HCT116 (cell line): ENCODE data around the gene VAMP7. TPM values are rescaled to one million over a fixed set of nuclear protein-coding genes. Genes with fewer than 3 reads are reported as not detected.

ENCODE experiments used
- ATAC-seq: fragments of 200-7000 bp; cut with Tn5 transposase; 2 replicates; pipeline ENCODE4 v1.9.1; 2020; ENCODE audit warnings: mild to moderate bottlenecking, moderate library complexity
- BruUV-seq: library from RNA; stranded (reverse); fragments of 400-500 nt; replicated peaks from 2 replicates; lab custom pipeline; 2021; lab: Mats Ljungman, UMichigan
- CTCF ChIA-PET: fragments of 300-600 bp; sonication (Branson Sonifier 250); formaldehyde crosslinking; loops from one replicate; lab custom pipeline; 2021; ENCODE audit warnings: antibody characterized with exemption; lab: Charles Lee
- POLR2A ChIA-PET: fragments of 300-600, 350-600 bp; sonication (Branson Sonifier 250); formaldehyde crosslinking; loops from one replicate; lab custom pipeline; 2021; ENCODE audit warnings: antibody characterized with exemption; lab: Charles Lee
- RAD21 ChIA-PET, 2 experiments: fragments of 300-600 bp; sonication (Branson Sonifier 250); formaldehyde crosslinking; loops; one replicate each; lab custom pipeline; 2023; ENCODE audit warnings: low total read pairs in 2 of 2; ENCODE audit not compliant: uncharacterized antibody in 2 of 2, unreplicated experiment in 2 of 2, low non-redundant PET in 1 of 2; lab: Charles Lee
- DNase-seq: peaks from one replicate; pipeline ENCODE4 v3.0.0-alpha.2; 2010; ENCODE audit warnings: low read depth, low spot score
- H2AFZ ChIP-seq: fragments of 200-600 bp; shearing (Covaris generic), sonication (generic); 2 replicates; pipeline ENCODE4 v1.6.1; 2017; ENCODE audit warnings: low read depth, mixed run types, mixed read lengths, antibody characterized with exemption, low read length; ENCODE audit not compliant: poor library complexity, severe bottlenecking
- H3K27ac ChIP-seq: 2 replicates; pipeline ENCODE4 v1.5.1; 2012; ENCODE audit warnings: low read depth, low read length
- H3K27me3 ChIP-seq: fragments of 200-600 bp; sonication (generic); 2 replicates; pipeline ENCODE4 v1.6.1; 2016; ENCODE audit warnings: mixed run types, low read length, mixed read lengths; ENCODE audit not compliant: insufficient read depth
- H3K36me3 ChIP-seq, 2 experiments: fragments of 200-500 bp in 1 of 2; fragments of 200-600 bp in 1 of 2; sonication (Bioruptor generic) in 1 of 2; sonication (generic) in 1 of 2; 2 replicates each; pipeline versions ENCODE4 v1.5.1 to v1.6.1; 2014 to 2016; ENCODE audit warnings: low read length in 2 of 2, inconsistent platforms in 1 of 2, mixed read lengths in 1 of 2, mixed run types in 1 of 2; ENCODE audit not compliant: insufficient read depth in 2 of 2, control insufficient read depth in 1 of 2
- H3K4me1 ChIP-seq, 2 experiments: fragments of 200-600 bp in 1 of 2; sonication (generic) in 1 of 2; 2 replicates each; pipeline versions ENCODE4 v1.5.1 to v1.6.1; 2012 to 2017; ENCODE audit warnings: low read length in 2 of 2, inconsistent platforms in 1 of 2, mild to moderate bottlenecking in 1 of 2, mixed read lengths in 1 of 2, mixed run types in 1 of 2, moderate library complexity in 1 of 2; ENCODE audit not compliant: insufficient read depth in 2 of 2, control insufficient read depth in 1 of 2
- H3K4me2 ChIP-seq: fragments of 200-600 bp; sonication (generic); 2 replicates; pipeline ENCODE4 v1.6.1; 2017; ENCODE audit warnings: mixed run types, low read length, mixed read lengths
- H3K4me3 ChIP-seq, 2 experiments: fragments of 200-600 bp in 1 of 2; sonication (generic) in 1 of 2; replicated peaks in 1 of 2; 2 replicates each; pipeline ENCODE4 v1.5.1; 2011 to 2016; ENCODE audit warnings: low read length in 2 of 2, control low read depth in 1 of 2, low read depth in 1 of 2, mild to moderate bottlenecking in 1 of 2, mixed read lengths in 1 of 2, mixed run types in 1 of 2
- H3K79me2 ChIP-seq: fragments of 200-600 bp; sonication (generic); 2 replicates; pipeline ENCODE4 v1.6.1; 2017; ENCODE audit warnings: mild to moderate bottlenecking, mixed run types, low read length, moderate library complexity, mixed read lengths; ENCODE audit not compliant: insufficient read depth
- H3K9ac ChIP-seq: fragments of 200-600 bp; sonication (generic); 2 replicates; pipeline ENCODE4 v1.6.1; 2016; ENCODE audit warnings: low read length, mixed read lengths
- H3K9me2 ChIP-seq: fragments of 200-600 bp; sonication (generic), shearing (Covaris generic); 2 replicates; pipeline ENCODE4 v1.6.1; 2017; ENCODE audit warnings: mixed run types, mild to moderate bottlenecking, moderate library complexity; ENCODE audit not compliant: insufficient read depth
- H3K9me3 ChIP-seq, 2 experiments: fragments of 200-500 bp in 1 of 2; fragments of 200-600 bp in 1 of 2; sonication (Bioruptor generic) in 1 of 2; sonication (generic) in 1 of 2; 2 replicates each; pipeline ENCODE4 v1.6.1; 2014 to 2017; ENCODE audit warnings: low read length in 2 of 2, mixed read lengths in 2 of 2, inconsistent platforms in 1 of 2, low read depth in 1 of 2, mild to moderate bottlenecking in 1 of 2, mixed run types in 1 of 2, moderate library complexity in 1 of 2; ENCODE audit not compliant: control insufficient read depth in 1 of 2, insufficient read depth in 1 of 2
- H4K20me1 ChIP-seq: fragments of 200-600 bp; sonication (generic), shearing (Covaris generic); 2 replicates; pipeline ENCODE4 v1.6.1; 2017; ENCODE audit warnings: mixed run types, mild to moderate bottlenecking, moderate library complexity; ENCODE audit not compliant: insufficient read depth
- CBX3 ChIP-seq: IDR thresholded peaks from 2 replicates; pipeline ENCODE4 v1.6.1; 2012; ENCODE audit warnings: low read depth
- EGR1 ChIP-seq: IDR thresholded peaks from 2 replicates; pipeline ENCODE4 v1.6.1; 2012; ENCODE audit warnings: low read depth
- EZH2phosphoT487 ChIP-seq: fragments of 200-600 bp; IDR thresholded peaks from 2 replicates; pipeline ENCODE4 v1.6.1; 2018; ENCODE audit warnings: antibody characterized with exemption, borderline replicate concordance
- JUND ChIP-seq: IDR thresholded peaks from 2 replicates; pipeline ENCODE4 v1.6.1; 2012
- POLR2AphosphoS5 ChIP-seq: IDR thresholded peaks from 2 replicates; pipeline ENCODE4 v1.6.1; 2011; ENCODE audit warnings: mild to moderate bottlenecking, low read depth, low read length, moderate library complexity
- RAD21 ChIP-seq: IDR thresholded peaks from 2 replicates; pipeline ENCODE4 v1.6.1; 2012; ENCODE audit warnings: low read depth, mild to moderate bottlenecking
- SIN3A ChIP-seq: IDR thresholded peaks from 2 replicates; pipeline ENCODE4 v1.6.1; 2012; ENCODE audit warnings: low read depth
- SRF ChIP-seq: IDR thresholded peaks from 2 replicates; pipeline ENCODE4 v1.6.1; 2012; ENCODE audit warnings: low read depth
- TCF7L2 ChIP-seq: IDR thresholded peaks from 2 replicates; pipeline ENCODE4 v1.7.0; 2011; ENCODE audit warnings: borderline replicate concordance, inconsistent platforms; ENCODE audit not compliant: insufficient read depth, insufficient read length; ENCODE audit errors: extremely low read depth
- YY1 ChIP-seq: IDR thresholded peaks from 2 replicates; pipeline ENCODE4 v1.6.1; 2011; ENCODE audit warnings: low read length, low read depth, moderate library complexity, mild to moderate bottlenecking; ENCODE audit not compliant: insufficient replicate concordance; ENCODE audit errors: extremely low read depth
- ZFX ChIP-seq: fragments of 450-650 bp; IDR thresholded peaks from 2 replicates; pipeline ENCODE4 v1.6.1; 2017
- intact Hi-C: fragments of 100-400 bp; cut with micrococcal nuclease; formaldehyde crosslinking; loops from 2 replicates; pipeline ENCODE4 v1.10.0; 2022
- total RNA-seq: library from RNA; stranded (reverse); gene quantifications from one replicate; pipeline ENCODE4 v1.2.1, GENCODE V29; 2021; ENCODE audit not compliant: unreplicated experiment
- TF ChIP-seq, protein P1 (sequence below): IDR thresholded peaks from 2 replicates; pipeline ENCODE4 v1.6.1; 2012; ENCODE audit warnings: low read depth
- TF ChIP-seq, protein P2 (sequence below): IDR thresholded peaks from 2 replicates; pipeline ENCODE4 v1.6.1; 2011; ENCODE audit warnings: mild to moderate bottlenecking, low read length, moderate library complexity; ENCODE audit not compliant: insufficient replicate concordance; ENCODE audit errors: extremely low read depth

The VAMP7 gene
- total RNA-seq, 1 experiment from 2014 or later, result 32.8 TPM

DNA sequence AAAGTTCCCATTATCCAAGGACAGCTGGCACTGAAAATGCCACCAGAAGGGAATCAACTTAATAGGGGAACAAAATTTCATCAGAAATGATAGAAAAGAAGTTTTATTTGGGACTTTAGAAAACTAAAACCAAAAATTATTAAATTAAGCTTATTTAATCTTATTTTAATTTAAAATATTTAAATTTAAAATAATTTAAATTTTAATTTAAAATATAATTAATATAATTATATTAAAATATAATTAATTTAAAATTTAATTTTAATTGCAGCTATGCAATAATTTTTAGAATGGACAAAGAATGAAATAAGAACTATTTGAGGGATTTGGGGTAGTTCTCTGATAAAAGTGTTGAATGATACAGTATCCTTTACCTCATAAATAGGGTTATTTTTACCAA, 10.2 kb upstream of the VAMP7 start:
- DNase-seq, result no peak
- intact Hi-C loops, result no loop called here
- Histone ChIP-seq H3K9me2 (no peaks in the 10 kb centered on the region), H3K4me3 (no peak overlapping the region), H3K27ac (no peak overlapping the region)
- TF ChIP-seq SRF (no peak), CBX3 (no peak), RAD21 (no peak), POLR2AphosphoS5 (no peak)
- TF ChIP-seq, all 23 proteins: peak for 0
- no peaks in the 10 kb centered on the region for H3K27me3 ChIP-seq
- no peak overlapping the region for H2AFZ ChIP-seq
- H4K20me1 ChIP-seq, result no peaks in the 10 kb centered on the region
- ChIA-PET POLR2A (no interaction called here), CTCF (no interaction called here), RAD21 (no interaction called here)
- BruUV-seq, result no TSS peak
- ATAC-seq, result no peak
- H3K4me2 ChIP-seq, result no peak overlapping the region
- no peaks in the 10 kb centered on the region for H3K4me1 ChIP-seq
- H3K9me3 ChIP-seq, result no peaks in the 10 kb centered on the region
- H3K79me2 ChIP-seq, result no peaks in the 10 kb centered on the region
- H3K36me3 ChIP-seq, result no peaks in the 10 kb centered on the region
- H3K9ac ChIP-seq, result no peak overlapping the region

DNA sequence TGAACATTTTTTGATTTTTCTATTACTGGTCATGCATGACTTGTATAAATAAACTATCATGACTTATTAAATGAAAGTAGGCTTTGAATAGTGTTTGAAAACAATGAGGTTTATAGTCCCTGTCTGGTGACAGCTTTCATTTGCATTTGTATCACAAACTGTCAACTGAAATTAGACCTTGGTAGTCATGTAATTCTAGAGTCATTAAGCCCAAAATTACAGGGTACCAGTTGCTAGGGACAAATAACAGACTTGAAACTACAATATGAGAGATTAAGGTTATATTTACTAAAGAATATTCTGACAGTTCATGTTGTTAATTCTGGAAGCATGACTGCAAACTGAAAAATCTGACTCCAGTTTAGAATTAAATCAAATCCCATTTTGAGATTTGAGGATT, 9.2 kb upstream of the VAMP7 start:
- Histone ChIP-seq H3K9me2 (no peaks in the 10 kb centered on the region), H2AFZ (no peak overlapping the region), H3K4me2 (no peak overlapping the region), H3K79me2 (no peaks in the 10 kb centered on the region), H3K4me1 (no peaks in the 10 kb centered on the region), H3K9me3 (no peaks in the 10 kb centered on the region), H3K27me3 (no peaks in the 10 kb centered on the region), H3K9ac (no peak overlapping the region), H3K36me3 (no peaks in the 10 kb centered on the region), H4K20me1 (no peaks in the 10 kb centered on the region), H3K4me3 (no peak overlapping the region), H3K27ac (no peak overlapping the region)
- DNase-seq (no peak), ATAC-seq (no peak)
- ChIA-PET POLR2A (no interaction called here), CTCF (no interaction called here), RAD21 (no interaction called here)
- no TSS peak for BruUV-seq
- TF ChIP-seq JUND (no peak), SIN3A (no peak), YY1 (no peak), CBX3 (no peak), TCF7L2 (no peak), SRF (no peak), ZFX (no peak), EGR1 (no peak), POLR2AphosphoS5 (no peak), EZH2phosphoT487 (no peak)
- TF ChIP-seq, protein P1, sequence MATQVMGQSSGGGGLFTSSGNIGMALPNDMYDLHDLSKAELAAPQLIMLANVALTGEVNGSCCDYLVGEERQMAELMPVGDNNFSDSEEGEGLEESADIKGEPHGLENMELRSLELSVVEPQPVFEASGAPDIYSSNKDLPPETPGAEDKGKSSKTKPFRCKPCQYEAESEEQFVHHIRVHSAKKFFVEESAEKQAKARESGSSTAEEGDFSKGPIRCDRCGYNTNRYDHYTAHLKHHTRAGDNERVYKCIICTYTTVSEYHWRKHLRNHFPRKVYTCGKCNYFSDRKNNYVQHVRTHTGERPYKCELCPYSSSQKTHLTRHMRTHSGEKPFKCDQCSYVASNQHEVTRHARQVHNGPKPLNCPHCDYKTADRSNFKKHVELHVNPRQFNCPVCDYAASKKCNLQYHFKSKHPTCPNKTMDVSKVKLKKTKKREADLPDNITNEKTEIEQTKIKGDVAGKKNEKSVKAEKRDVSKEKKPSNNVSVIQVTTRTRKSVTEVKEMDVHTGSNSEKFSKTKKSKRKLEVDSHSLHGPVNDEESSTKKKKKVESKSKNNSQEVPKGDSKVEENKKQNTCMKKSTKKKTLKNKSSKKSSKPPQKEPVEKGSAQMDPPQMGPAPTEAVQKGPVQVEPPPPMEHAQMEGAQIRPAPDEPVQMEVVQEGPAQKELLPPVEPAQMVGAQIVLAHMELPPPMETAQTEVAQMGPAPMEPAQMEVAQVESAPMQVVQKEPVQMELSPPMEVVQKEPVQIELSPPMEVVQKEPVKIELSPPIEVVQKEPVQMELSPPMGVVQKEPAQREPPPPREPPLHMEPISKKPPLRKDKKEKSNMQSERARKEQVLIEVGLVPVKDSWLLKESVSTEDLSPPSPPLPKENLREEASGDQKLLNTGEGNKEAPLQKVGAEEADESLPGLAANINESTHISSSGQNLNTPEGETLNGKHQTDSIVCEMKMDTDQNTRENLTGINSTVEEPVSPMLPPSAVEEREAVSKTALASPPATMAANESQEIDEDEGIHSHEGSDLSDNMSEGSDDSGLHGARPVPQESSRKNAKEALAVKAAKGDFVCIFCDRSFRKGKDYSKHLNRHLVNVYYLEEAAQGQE, result no peak
- TF ChIP-seq, protein P2, sequence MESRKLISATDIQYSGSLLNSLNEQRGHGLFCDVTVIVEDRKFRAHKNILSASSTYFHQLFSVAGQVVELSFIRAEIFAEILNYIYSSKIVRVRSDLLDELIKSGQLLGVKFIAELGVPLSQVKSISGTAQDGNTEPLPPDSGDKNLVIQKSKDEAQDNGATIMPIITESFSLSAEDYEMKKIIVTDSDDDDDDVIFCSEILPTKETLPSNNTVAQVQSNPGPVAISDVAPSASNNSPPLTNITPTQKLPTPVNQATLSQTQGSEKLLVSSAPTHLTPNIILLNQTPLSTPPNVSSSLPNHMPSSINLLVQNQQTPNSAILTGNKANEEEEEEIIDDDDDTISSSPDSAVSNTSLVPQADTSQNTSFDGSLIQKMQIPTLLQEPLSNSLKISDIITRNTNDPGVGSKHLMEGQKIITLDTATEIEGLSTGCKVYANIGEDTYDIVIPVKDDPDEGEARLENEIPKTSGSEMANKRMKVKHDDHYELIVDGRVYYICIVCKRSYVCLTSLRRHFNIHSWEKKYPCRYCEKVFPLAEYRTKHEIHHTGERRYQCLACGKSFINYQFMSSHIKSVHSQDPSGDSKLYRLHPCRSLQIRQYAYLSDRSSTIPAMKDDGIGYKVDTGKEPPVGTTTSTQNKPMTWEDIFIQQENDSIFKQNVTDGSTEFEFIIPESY, result no peak
- intact Hi-C loops, result no loop called here
